Stimulated activated naive CD4-positive, alpha-beta T cell treated with Interleukin-2 at 50 U/mL for 16 hours (primary cell): ENCODE data around the gene ZNF768.

ENCODE experiments used
- DNase-seq: peaks from one replicate; lab custom pipeline; 2025; lab: John Stamatoyannopoulos, UW

ZNF768 gene

GRCh38 chr16:30526137-30526822 lies at the start of gene ZNF768:
Gene ZNF768, minus strand, starts transcription at chr16:30526566. Its CDS starts 153 bp downstream, at chr16:30526413.
- peak; percentile 56 for DNase-seq

DNA sequence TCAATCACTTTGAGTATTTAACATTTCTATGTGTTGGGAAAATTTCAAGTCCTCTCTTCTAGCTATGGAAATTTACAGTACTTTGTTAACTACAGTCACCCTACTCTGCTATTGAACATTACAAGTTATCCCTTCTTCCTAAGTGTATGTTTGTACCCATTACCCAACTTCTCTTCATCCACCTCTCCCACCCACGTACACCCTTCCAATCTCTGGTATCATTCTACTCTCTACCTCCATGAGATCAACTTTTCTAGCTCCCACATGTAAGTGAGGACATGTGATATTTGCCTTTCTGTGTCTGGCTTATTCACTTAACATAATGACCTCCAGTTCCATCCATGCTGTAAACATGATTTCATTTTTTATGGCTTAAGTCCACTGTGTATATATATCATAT lies 48.3 kb upstream of the ZNF768 start:
- no peak for DNase-seq

- peak; percentile 95 for DNase-seq
These were observed 45.3 kb upstream of the ZNF768 start, which contains the start of gene ZNF688 for GRCh38 chr16:30571445-30572322. Gene ZNF688, minus strand, starts transcription at chr16:30571714. Its CDS starts 85 bp downstream, at chr16:30571629.

GRCh38 chr16:30570636-30571444 lies 44.5 kb upstream of the ZNF768 start:
- DNase-seq, result no peak

DNA sequence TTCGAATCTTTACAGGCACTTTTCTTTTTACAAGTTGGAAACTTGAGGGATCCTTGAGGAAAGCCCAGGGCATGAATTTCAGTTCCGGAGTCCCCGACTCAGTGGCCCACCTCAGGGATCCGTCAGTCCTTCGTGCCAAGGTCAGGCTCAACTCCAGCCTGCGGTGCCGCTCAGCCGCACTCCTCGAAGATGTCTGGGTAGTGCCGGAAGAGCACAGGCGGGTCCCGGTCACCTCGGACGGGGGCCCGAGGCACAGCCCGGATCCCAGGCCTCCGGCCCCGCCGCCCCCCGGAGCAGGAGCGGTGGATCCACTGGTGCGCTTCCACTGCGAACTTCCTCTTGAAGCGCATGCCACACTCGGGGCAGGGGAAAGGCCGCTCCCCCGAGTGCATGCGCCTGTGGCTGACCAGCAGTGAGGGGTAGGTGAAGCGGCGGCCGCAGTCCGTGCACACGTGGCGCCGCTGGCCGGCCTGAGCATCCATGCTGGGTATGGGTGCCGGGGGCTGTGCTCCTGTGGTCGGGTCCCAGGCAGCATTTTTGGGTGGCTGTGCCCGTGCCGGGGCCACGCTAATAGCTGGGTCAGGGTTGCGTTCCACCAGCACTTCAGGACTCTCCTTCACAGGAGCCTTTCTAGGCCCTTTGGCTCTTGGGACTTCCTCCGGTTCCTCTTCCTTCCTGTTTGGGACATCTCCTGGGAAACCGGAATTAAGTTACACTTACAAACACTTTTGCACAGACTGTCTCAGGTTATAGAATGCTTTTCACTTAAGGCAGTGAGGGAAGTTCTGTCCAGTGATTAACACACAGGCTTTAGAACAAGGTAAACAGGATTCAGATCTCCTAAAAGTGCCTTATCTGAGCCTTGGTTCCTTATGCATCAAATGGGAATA lies 43.6 kb upstream of the ZNF768 start:
- no peak for DNase-seq

DNA sequence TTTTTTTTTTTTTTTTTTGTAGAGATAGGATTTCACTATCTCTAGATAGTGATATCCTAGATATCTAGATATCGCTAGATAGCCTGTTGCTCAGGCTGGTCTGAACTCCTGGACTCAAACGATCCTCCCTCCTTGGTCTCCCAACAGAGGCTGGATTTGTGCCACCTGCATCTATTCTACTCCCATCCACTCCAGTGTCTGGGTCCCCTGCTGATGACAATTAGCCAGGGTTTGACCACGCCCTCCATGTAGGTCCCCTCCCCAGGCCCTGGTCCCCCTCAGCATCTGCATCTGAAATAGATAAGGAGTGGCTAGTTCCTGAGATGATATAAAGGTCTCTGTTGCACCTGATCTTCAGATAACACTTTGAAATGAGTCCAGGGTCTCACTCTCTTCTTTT lies 42.9 kb upstream of the ZNF768 start:
- DNase-seq, result no peak

DNA sequence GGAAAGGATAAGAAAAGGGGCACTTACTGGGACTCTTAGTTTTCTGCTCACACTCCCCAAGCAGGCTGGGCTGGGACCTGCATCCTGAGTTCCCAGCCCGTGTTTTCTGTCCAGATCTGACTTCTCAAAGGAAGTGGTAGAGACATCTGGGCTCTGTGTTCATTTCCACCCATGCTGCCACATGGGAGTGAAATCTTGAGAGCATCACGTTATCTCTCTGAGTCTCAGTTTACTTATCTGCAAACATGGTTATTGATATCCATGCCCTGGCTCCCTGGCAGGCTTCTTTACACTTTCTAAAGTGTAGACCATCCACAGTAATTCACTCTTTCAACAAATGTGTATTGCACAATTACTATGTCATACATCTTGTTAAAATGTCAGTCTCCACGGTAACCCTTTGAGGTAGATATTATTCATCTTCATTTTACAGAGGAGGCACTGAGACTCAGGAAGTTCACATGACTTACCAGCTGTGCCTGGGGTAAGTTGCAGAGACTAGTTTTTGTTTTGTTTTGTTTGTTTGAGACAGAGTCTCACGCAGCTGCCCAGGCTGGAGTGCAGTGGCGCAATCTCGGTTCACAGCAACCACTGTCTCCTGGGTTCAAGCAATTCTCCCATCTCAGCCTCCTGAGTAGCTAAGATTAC lies 41.7 kb upstream of the ZNF768 start:
- DNase-seq, result peak; percentile 52

- DNase-seq, result peak; percentile 78
These were observed 41.0 kb upstream of the ZNF768 start for GRCh38 chr16:30567160-30567990.

- DNase-seq, result no peak
These were observed 40.2 kb upstream of the ZNF768 start for GRCh38 chr16:30566531-30566930.

- DNase-seq, result no peak
These were observed 39.6 kb upstream of the ZNF768 start for GRCh38 chr16:30565984-30566383.

GRCh38 chr16:30565526-30565925 lies 39.2 kb upstream of the ZNF768 start:
- no peak for DNase-seq

DNA sequence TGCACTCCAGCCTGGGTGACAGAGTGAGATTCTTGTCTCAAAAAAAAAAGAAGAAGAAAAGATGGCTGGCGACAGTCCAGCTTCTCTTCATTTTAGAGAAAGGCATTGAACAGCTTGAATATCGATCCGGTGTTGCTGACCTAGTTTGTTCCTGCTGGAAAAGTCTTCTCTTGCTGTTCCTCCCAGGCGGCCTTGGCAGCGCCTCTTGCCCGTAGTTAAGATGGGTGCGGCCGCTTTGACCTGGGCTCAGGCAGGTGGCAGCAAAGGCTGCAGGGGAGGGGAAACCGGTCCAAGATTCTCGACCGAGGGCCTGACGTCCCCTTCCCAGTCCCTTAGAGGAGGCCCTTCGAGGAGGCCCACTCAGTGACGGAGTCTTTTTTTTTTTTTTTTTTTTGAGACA lies 35.7 kb upstream of the ZNF768 start:
- no peak for DNase-seq

- peak; percentile 7 for DNase-seq
These were observed 34.9 kb upstream of the ZNF768 start for GRCh38 chr16:30561089-30561816.

- no peak for DNase-seq
These were observed 33.3 kb upstream of the ZNF768 start for GRCh38 chr16:30559690-30560089.

DNA sequence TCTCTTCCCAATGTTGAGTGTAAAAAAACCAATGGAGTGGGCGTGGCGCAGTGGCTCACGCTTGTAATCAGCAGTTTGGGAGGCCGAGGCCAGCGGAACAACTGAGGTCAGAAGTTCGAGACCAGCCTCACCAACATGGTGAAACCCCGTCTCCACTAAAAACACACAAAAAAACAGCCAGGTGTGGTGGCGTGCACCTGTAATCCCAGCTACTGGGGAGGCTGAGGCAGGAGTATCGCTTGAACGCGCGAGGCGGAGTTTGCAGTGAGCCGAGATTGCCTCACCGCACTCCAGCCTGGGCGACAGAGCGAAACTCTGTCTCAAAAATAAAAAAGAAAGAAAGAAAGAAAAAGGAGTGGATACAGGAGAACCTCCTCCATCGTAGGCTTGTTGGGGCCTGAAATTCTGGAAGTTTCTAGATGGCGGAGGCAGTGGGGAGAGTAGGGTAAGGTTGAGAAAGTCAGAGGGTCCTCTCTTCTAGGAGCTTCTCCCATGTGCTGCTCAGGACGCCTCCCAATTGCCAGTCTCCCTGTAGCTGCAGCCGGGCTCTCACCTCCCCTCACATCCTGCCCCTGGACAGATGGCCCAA lies 32.5 kb upstream of the ZNF768 start:
- no peak for DNase-seq

DNA sequence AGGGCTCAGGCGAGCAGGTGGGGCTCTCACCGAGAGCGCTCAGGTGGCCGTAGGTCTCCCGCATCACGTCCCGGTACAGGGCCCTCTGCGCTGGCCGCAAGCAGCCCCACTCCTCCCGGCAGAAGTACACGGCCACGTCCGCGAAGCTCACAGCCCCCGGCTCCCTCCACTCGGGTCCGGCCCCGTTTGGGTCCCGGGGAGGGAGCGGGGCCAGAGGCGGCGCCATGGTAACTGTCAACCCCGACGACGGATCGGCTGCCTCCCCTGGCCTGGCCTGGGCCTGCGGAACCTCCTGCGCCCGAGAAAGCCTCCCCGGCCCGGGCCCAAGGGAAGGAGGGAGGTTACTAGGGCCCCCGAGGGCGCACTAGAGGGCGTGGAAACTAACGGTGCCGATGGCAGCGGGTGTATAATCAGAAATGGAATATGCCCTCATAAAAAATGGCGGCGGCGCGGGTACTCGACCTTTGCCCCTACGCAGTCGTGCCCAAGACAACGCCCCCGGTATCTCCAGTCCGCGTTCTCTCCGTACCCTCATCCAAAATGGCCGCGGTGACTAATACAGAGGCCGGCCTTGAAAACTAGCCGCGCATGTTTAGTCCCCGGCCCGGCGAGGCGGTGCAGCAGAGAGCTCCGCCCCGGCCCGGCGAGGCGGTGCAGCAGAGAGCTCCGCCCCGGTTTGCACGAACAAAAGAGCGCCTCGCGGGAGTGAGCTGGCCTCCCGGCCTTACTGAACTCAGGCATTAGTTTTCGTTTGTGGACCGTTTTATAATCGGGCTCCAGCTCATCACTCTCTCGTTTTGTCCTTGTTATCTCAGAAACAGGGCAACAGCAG lies 31.8 kb upstream of the ZNF768 start, which contains the start of gene ZNF764:
Gene ZNF764 (minus strand): TSS at position 418 of the 832 bp plus-strand sequence. CDS start 192 bp downstream, at position 226.
- peak; percentile 98 for DNase-seq

DNA sequence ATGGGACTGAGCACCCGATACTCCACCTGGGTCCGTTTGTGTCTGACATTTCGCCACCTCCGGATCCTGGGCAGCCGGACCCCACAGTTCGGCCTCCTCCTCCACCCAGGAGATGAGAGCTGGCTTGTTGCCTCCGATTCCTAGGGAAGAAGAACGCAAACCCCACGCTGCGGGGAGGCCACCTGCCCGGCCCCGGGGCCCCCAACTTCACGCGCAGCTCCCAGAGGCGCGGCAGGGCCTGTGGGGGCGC lies 31.3 kb upstream of the ZNF768 start:
- DNase-seq, result no peak

- DNase-seq, result no peak
These were observed 29.7 kb upstream of the ZNF768 start for GRCh38 chr16:30556125-30556473.
